Esophagus squamous epithelium (tissue), 5 donors: ENCODE results near the gene SCN4B. TPM values are rescaled to one million over a fixed set of nuclear protein-coding genes. Genes with fewer than 3 reads are reported as not detected.

ENCODE experiments used
- DNase-seq: peaks from one replicate; lab custom pipeline; 2025; lab: John Stamatoyannopoulos, UW
- H3K27ac ChIP-seq, 4 donors: fragments of 200-600 bp; sonication (generic); one replicate each; pipeline ENCODE4 v1.5.1; 2016 to 2019; ENCODE audit warnings: mild to moderate bottlenecking in 1 of 4
- H3K27me3 ChIP-seq, 4 donors: fragments of 200-600 bp; sonication (generic); 1 replicate in 3 of 4; 2 replicates in 1 of 4; pipeline versions ENCODE4 v1.5.1 to v1.6.0; 2017 to 2021; ENCODE audit warnings: antibody characterized with exemption in 1 of 4
- H3K36me3 ChIP-seq, 3 donors: fragments of 200-600 bp; sonication (generic); one replicate each; pipeline ENCODE4 v1.5.1; 2016 to 2019
- H3K4me1 ChIP-seq, 3 donors: fragments of 200-600 bp; sonication (generic); one replicate each; pipeline ENCODE4 v1.5.1; 2017 to 2019
- H3K4me3 ChIP-seq, 4 donors: fragments of 200-600 bp; sonication (generic); 1 replicate in 3 of 4; 2 replicates in 1 of 4; pipeline ENCODE4 v1.5.1; 2016 to 2019; ENCODE audit warnings: mild to moderate bottlenecking in 2 of 4, moderate library complexity in 1 of 4
- H3K9me3 ChIP-seq, 3 donors: fragments of 200-600 bp; sonication (generic); one replicate each; pipeline ENCODE4 v1.5.1; 2016 to 2019
- CTCF ChIP-seq, 6 experiments: fragments of 450-650 bp in 4 of 6; fragments of 200-600 bp in 2 of 6; sonication (generic) in 2 of 6; IDR thresholded peaks; one replicate each; pipeline ENCODE4 v1.5.1; 2016 to 2019; ENCODE audit warnings: antibody characterized with exemption in 6 of 6, mild to moderate bottlenecking in 4 of 6, moderate library complexity in 4 of 6
- POLR2A ChIP-seq, 4 donors: fragments of 450-650 bp; IDR thresholded peaks; one replicate each; pipeline ENCODE4 v1.6.1; 2017; ENCODE audit warnings: antibody characterized with exemption in 4 of 4, mild to moderate bottlenecking in 4 of 4, moderate library complexity in 3 of 4
- WGBS, 2 donors: methylation state at CpG; one replicate each; pipeline ENCODE4 v1.1.5; 2018; 5-methylcytosine and 5-hydroxymethylcytosine counted together
- intact Hi-C: fragments of 100-400 bp; cut with DNase I; formaldehyde crosslinking; loops from one replicate; pipeline ENCODE4 v1.15.0; 2022
- total RNA-seq, 4 donors: library from RNA; depleted of rRNA; stranded (reverse); fragments of >200 nt; gene quantifications; one replicate each; pipeline ENCODE4 v1.1.0, GENCODE V29; 2016
- donor health status: DM: yes; HTN: yes; CAD: no.

SCN4B gene
- total RNA-seq, 4 donors from 2014 or later, result 0.87 to 4.2 (median 1.3) TPM

GRCh38 chr11:118126082-118126838, 26.4 kb downstream of the SCN4B start:
- TF ChIP-seq CTCF (IDR thresholded peaks at IDR 0.05), result no peak
- TF ChIP-seq POLR2A (IDR thresholded peaks at IDR 0.05), result no peak
- Histone ChIP-seq H3K27ac (no peak overlapping the region), H3K9me3 (no peaks in the 10 kb centered on the region), H3K4me3 (no peak overlapping the region), H3K36me3 (peaks cover 0 to 42% (median 0%) of the 10 kb centered on the region in 3 donors), H3K27me3 (no peaks in the 10 kb centered on the region), H3K4me1 (peaks cover 0 to 22% (median 4%) of the 10 kb centered on the region in 3 donors)
- WGBS, 2 donors, result 72 to 74% methylated on average over 6 to 7 of the region's 7 CpGs
- intact Hi-C loops, result no loop called here
- DNase-seq, result no peak

GRCh38 chr11:118124929-118125535, 27.6 kb downstream of the SCN4B start:
- intact Hi-C loops, result no loop called here
- Histone ChIP-seq H3K27ac (no peak overlapping the region), H3K4me1 (peaks cover 0 to 15% (median 4%) of the 10 kb centered on the region in 3 donors), H3K9me3 (no peaks in the 10 kb centered on the region), H3K36me3 (peaks cover 0 to 54% (median 0%) of the 10 kb centered on the region in 3 donors), H3K4me3 (no peak overlapping the region), H3K27me3 (no peaks in the 10 kb centered on the region)
- no peak for TF ChIP-seq CTCF (IDR thresholded peaks at IDR 0.05)
- TF ChIP-seq POLR2A (IDR thresholded peaks at IDR 0.05), result no peak
- DNase-seq, result no peak
- WGBS, 2 donors, result 76 to 84% methylated on average over 5 to 6 of the region's 8 CpGs

GRCh38 chr11:118120793-118121192, 31.8 kb downstream of the SCN4B start:
- H3K9me3 ChIP-seq, result no peaks in the 10 kb centered on the region
- H3K4me3 ChIP-seq, result no peak overlapping the region
- no peak for DNase-seq
- peaks cover 0 to 89% (median 0%) of the 10 kb centered on the region in 3 donors for H3K36me3 ChIP-seq
- H3K27ac ChIP-seq, result no peak overlapping the region
- no peaks in the 10 kb centered on the region for H3K4me1 ChIP-seq
- TF ChIP-seq CTCF (IDR thresholded peaks at IDR 0.05) (no peak), POLR2A (IDR thresholded peaks at IDR 0.05) (no peak)
- intact Hi-C loops, result no loop called here
- H3K27me3 ChIP-seq, result peaks cover 0 to 3% (median 0%) of the 10 kb centered on the region in 4 donors
- 83 to 88% methylated on average over 1 of the region's 1 CpG for WGBS, 2 donors

- H3K27ac ChIP-seq, result no peak overlapping the region
- no peak for DNase-seq
- 68 to 83% methylated on average over 5 to 7 of the region's 9 CpGs for WGBS, 2 donors
These were observed 34.6 kb downstream of the SCN4B start for GRCh38 chr11:118117790-118118601.

More at GRCh38 chr11:118117790-118118601, 34.6 kb downstream of the SCN4B start:
- intact Hi-C loops, result no loop called here
- Histone ChIP-seq H3K9me3 (no peaks in the 10 kb centered on the region), H3K27me3 (peaks cover 0 to 3% (median 0%) of the 10 kb centered on the region in 4 donors), H3K4me3 (no peak overlapping the region), H3K4me1 (peaks cover 0 to 7% (median 0%) of the 10 kb centered on the region in 3 donors), H3K36me3 (peaks cover 0 to 92% (median 0%) of the 10 kb centered on the region in 3 donors)
- TF ChIP-seq POLR2A (IDR thresholded peaks at IDR 0.05), result no peak
- TF ChIP-seq CTCF (IDR thresholded peaks at IDR 0.05), result no peak
